Sigmoid colon (tissue), 4 donors: ENCODE measurements around the gene SCO2.

Experiments used
- CTCF ChIP-seq, 4 experiments: fragments of 450-650 bp in 3 of 4; fragments of 200-600 bp in 1 of 4; IDR thresholded peaks; one replicate each; pipeline ENCODE4 v1.5.1; 2016 to 2019; ENCODE audit warnings: antibody characterized with exemption in 4 of 4, mild to moderate bottlenecking in 3 of 4, moderate library complexity in 2 of 4
- EP300 ChIP-seq, 4 donors: sonication (generic); formaldehyde crosslinking; IDR thresholded peaks; one replicate each; pipeline ENCODE4 v1.6.1; 2017; ENCODE audit warnings: antibody characterized with exemption in 4 of 4
- POLR2A ChIP-seq, 2 donors: fragments of 450-650 bp; IDR thresholded peaks; one replicate each; pipeline ENCODE4 v1.6.1; 2016; ENCODE audit warnings: antibody characterized with exemption in 2 of 2, mild to moderate bottlenecking in 2 of 2, moderate library complexity in 2 of 2
- POLR2AphosphoS5 ChIP-seq, 4 donors: sonication (generic); formaldehyde crosslinking; IDR thresholded peaks; one replicate each; pipeline ENCODE4 v1.6.1; 2017; ENCODE audit warnings: antibody characterized with exemption in 4 of 4

- TF ChIP-seq CTCF (IDR thresholded peaks at IDR 0.05) (no peak), EP300 (IDR thresholded peaks at IDR 0.05) (no peak), POLR2A (IDR thresholded peaks at IDR 0.05) (no peak), POLR2AphosphoS5 (IDR thresholded peaks at IDR 0.05) (no peak)
These were observed 16.5 kb downstream of the SCO2 start for GRCh38 chr22:50508897-50509296.
